WTC11 (cell line): ENCODE data around the gene C1orf87. TPM values are rescaled to one million over a fixed set of nuclear protein-coding genes. Genes with fewer than 3 reads are reported as not detected.

Experiments used
- ATAC-seq: fragments of 200-7000 bp; cut with Tn5 transposase; 2 replicates; pipeline ENCODE4 v1.10.0; 2021; ENCODE audit warnings: mild to moderate bottlenecking, moderate library complexity
- CTCF ChIA-PET: fragments of 300-600 bp; sonication (Branson Sonifier 250); formaldehyde crosslinking; loops from one replicate; lab custom pipeline; 2021; ENCODE audit warnings: antibody characterized with exemption; lab: Charles Lee
- POLR2A ChIA-PET: fragments of 350-600 bp; sonication (Branson Sonifier 250); formaldehyde crosslinking; loops from one replicate; lab custom pipeline; 2021; ENCODE audit warnings: antibody characterized with exemption; lab: Charles Lee
- DNase-seq: peaks from one replicate; pipeline ENCODE4 v3.0.0; 2021; ENCODE audit warnings: low spot score
- H3K27ac Mint-ChIP-seq: 2 replicates; pipeline ENCODE4 v1.8.0; 2021; ENCODE audit warnings: mixed read lengths
- H3K27me3 Mint-ChIP-seq: 2 replicates; pipeline ENCODE4 v1.8.0; 2021; ENCODE audit warnings: low read depth, mild to moderate bottlenecking, moderate library complexity, mixed read lengths
- H3K36me3 Mint-ChIP-seq: 2 replicates; pipeline ENCODE4 v1.8.0; 2021; ENCODE audit warnings: mixed read lengths
- H3K4me1 Mint-ChIP-seq: 2 replicates; pipeline ENCODE4 v1.8.0; 2022; ENCODE audit warnings: mixed read lengths
- H3K4me3 Mint-ChIP-seq: 2 replicates; pipeline ENCODE4 v1.8.0; 2021; ENCODE audit warnings: mild to moderate bottlenecking, moderate library complexity, mixed read lengths
- H3K9me3 Mint-ChIP-seq: 2 replicates; pipeline ENCODE4 v1.8.0; 2021; ENCODE audit warnings: mixed read lengths
- FOXJ3 ChIP-seq: sonication (generic); formaldehyde crosslinking; IDR thresholded peaks from 2 replicates; pipeline ENCODE4 v1.9.0; 2021; ENCODE audit warnings: missing genetic modification reagents, mild to moderate bottlenecking, borderline replicate concordance
- FOXK1 ChIP-seq: sonication (generic); formaldehyde crosslinking; IDR thresholded peaks from 2 replicates; pipeline ENCODE4 v1.8.0; 2022; ENCODE audit warnings: mild to moderate bottlenecking, moderate library complexity, missing genetic modification reagents
- IRF2 ChIP-seq: sonication (generic); formaldehyde crosslinking; IDR thresholded peaks from 2 replicates; pipeline ENCODE4 v1.8.0; 2022; ENCODE audit warnings: low read depth, missing genetic modification reagents, borderline replicate concordance
- JUN ChIP-seq: sonication (generic); formaldehyde crosslinking; IDR thresholded peaks from 2 replicates; pipeline ENCODE4 v1.8.0; 2023; ENCODE audit warnings: mild to moderate bottlenecking, missing genetic modification reagents
- NFE2L1 ChIP-seq: sonication (generic); formaldehyde crosslinking; IDR thresholded peaks from 2 replicates; pipeline ENCODE4 v1.8.1; 2023; ENCODE audit warnings: missing genetic modification reagents
- NR2C2 ChIP-seq: sonication (generic); formaldehyde crosslinking; IDR thresholded peaks from 2 replicates; pipeline ENCODE4 v1.8.0; 2022; ENCODE audit warnings: mild to moderate bottlenecking, missing genetic modification reagents
- RORB ChIP-seq: fragments of 250-450 bp; sonication (Bioruptor Pico); IDR thresholded peaks from 2 replicates; pipeline ENCODE4 v1.9.0; 2021; ENCODE audit warnings: mild to moderate bottlenecking
- TEAD4 ChIP-seq: sonication (generic); formaldehyde crosslinking; IDR thresholded peaks from 2 replicates; pipeline ENCODE4 v1.8.0; 2022; ENCODE audit warnings: mild to moderate bottlenecking, missing genetic modification reagents
- ZNF138 ChIP-seq: sonication (generic); formaldehyde crosslinking; conservative IDR thresholded peaks from 2 replicates; pipeline ENCODE4 v1.8.1; 2022; ENCODE audit warnings: mild to moderate bottlenecking, moderate library complexity, missing genetic modification reagents
- total RNA-seq: library from RNA; stranded (reverse); gene quantifications from 3 replicates; pipeline ENCODE4 v1.2.3, GENCODE V29; 2021
- TF ChIP-seq, protein P1 (sequence below): sonication (generic); formaldehyde crosslinking; IDR thresholded peaks from 2 replicates; pipeline ENCODE4 v1.8.0; 2023; ENCODE audit warnings: mild to moderate bottlenecking, missing genetic modification reagents
- TF ChIP-seq, protein P2 (sequence below): sonication (generic); formaldehyde crosslinking; IDR thresholded peaks from 2 replicates; pipeline ENCODE4 v1.8.1; 2023; ENCODE audit warnings: mild to moderate bottlenecking, missing genetic modification reagents, moderate library complexity
- TF ChIP-seq, protein P3 (sequence below): fragments of 250-450 bp; sonication (Bioruptor Pico); IDR thresholded peaks from 2 replicates; pipeline ENCODE4 v1.8.0; 2021; ENCODE audit warnings: mild to moderate bottlenecking
- TF ChIP-seq, protein P4 (sequence below): sonication (generic); formaldehyde crosslinking; IDR thresholded peaks from 2 replicates; pipeline ENCODE4 v1.8.0; 2023; ENCODE audit warnings: missing genetic modification reagents
- TF ChIP-seq, protein P5 (sequence below): sonication (generic); formaldehyde crosslinking; IDR thresholded peaks from 2 replicates; pipeline ENCODE4 v1.8.1; 2022; ENCODE audit warnings: mild to moderate bottlenecking, moderate library complexity, missing genetic modification reagents
- TF ChIP-seq, protein P6 (sequence below): fragments of 250-450 bp; sonication (Bioruptor Pico); IDR thresholded peaks from 2 replicates; pipeline ENCODE4 v1.9.0; 2021; ENCODE audit warnings: mild to moderate bottlenecking
- TF ChIP-seq, protein P7 (sequence below): sonication (generic); formaldehyde crosslinking; IDR thresholded peaks from 2 replicates; pipeline ENCODE4 v1.8.1; 2023; ENCODE audit warnings: mild to moderate bottlenecking, missing genetic modification reagents
- TF ChIP-seq, protein P8 (sequence below): sonication (generic); formaldehyde crosslinking; IDR thresholded peaks from 2 replicates; pipeline ENCODE4 v1.8.1; 2022; ENCODE audit warnings: low read depth, mild to moderate bottlenecking, moderate library complexity, missing genetic modification reagents, borderline replicate concordance

Gene C1orf87
- total RNA-seq, 1 experiment from 2014 or later = 0.22 TPM

DNA sequence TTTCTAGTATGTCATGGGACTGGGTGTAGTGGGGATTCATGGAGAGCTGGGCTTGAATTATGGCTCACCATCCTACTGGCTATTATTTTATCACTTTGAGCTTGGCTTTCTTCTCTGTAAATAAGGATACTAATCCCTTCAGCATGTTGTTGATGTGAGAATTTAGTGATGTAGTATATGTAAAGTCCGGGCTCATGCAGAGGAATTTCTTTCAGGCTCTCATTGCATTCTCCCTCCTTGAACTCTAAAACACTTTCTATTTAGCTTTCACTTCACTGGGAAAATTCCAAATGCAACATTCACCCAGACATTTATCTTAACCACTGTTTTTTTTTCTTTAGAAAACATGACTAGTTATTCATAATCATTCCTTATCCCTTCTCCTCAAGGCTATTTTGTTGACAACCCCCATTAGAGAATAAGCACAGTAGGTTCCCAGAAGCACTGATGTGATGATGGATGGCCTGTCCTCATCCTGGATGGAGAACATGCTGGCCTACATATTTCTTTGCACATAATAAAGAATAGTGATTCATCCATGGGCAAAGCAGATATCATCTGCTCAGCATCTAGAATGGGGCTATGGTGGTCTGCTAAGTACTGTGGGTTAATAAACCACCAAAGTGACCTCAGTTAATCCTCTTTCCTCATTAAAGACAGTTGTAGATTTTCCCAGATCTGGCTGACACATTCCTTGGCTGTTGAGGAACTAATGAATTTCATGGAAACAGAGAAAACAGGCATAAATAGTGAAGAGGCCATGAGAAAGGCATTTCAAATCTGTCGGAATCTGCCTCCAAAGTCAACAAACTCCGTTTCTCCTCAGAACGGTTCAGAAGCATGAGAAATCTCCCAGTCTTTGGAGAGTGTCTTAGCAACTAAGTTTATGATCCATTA is 79.0 kb downstream of the C1orf87 start:
- Mint-ChIP-seq H3K36me3 (no peaks in the 10 kb centered on the region), H3K4me3 (no peak overlapping the region), H3K4me1 (peaks cover 22% of the 10 kb centered on the region), H3K27me3 (no peaks in the 10 kb centered on the region), H3K9me3 (no peaks in the 10 kb centered on the region), H3K27ac (no peak overlapping the region)
- ATAC-seq (no peak), DNase-seq (no peak)
- ChIA-PET POLR2A (no interaction called here), CTCF (interaction anchor here (2.0 kb wide), 1 partner anchor 19 kb away, joined by 6 read pairs; no protein-coding TSS in a partner anchor)
- TF ChIP-seq, protein P1, sequence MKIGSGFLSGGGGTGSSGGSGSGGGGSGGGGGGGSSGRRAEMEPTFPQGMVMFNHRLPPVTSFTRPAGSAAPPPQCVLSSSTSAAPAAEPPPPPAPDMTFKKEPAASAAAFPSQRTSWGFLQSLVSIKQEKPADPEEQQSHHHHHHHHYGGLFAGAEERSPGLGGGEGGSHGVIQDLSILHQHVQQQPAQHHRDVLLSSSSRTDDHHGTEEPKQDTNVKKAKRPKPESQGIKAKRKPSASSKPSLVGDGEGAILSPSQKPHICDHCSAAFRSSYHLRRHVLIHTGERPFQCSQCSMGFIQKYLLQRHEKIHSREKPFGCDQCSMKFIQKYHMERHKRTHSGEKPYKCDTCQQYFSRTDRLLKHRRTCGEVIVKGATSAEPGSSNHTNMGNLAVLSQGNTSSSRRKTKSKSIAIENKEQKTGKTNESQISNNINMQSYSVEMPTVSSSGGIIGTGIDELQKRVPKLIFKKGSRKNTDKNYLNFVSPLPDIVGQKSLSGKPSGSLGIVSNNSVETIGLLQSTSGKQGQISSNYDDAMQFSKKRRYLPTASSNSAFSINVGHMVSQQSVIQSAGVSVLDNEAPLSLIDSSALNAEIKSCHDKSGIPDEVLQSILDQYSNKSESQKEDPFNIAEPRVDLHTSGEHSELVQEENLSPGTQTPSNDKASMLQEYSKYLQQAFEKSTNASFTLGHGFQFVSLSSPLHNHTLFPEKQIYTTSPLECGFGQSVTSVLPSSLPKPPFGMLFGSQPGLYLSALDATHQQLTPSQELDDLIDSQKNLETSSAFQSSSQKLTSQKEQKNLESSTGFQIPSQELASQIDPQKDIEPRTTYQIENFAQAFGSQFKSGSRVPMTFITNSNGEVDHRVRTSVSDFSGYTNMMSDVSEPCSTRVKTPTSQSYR (CRISPR knock-in tag) = no peak
- TF ChIP-seq NR2C2 (no peak), IRF2 (CRISPR knock-in tag) (no peak), TEAD4 (CRISPR knock-in tag) (no peak), NFE2L1 (CRISPR knock-in tag) (no peak)
- TF ChIP-seq, protein P2, sequence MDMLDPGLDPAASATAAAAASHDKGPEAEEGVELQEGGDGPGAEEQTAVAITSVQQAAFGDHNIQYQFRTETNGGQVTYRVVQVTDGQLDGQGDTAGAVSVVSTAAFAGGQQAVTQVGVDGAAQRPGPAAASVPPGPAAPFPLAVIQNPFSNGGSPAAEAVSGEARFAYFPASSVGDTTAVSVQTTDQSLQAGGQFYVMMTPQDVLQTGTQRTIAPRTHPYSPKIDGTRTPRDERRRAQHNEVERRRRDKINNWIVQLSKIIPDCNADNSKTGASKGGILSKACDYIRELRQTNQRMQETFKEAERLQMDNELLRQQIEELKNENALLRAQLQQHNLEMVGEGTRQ = no peak
- TF ChIP-seq, protein P3, sequence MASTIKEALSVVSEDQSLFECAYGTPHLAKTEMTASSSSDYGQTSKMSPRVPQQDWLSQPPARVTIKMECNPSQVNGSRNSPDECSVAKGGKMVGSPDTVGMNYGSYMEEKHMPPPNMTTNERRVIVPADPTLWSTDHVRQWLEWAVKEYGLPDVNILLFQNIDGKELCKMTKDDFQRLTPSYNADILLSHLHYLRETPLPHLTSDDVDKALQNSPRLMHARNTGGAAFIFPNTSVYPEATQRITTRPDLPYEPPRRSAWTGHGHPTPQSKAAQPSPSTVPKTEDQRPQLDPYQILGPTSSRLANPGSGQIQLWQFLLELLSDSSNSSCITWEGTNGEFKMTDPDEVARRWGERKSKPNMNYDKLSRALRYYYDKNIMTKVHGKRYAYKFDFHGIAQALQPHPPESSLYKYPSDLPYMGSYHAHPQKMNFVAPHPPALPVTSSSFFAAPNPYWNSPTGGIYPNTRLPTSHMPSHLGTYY (CRISPR knock-in tag) = no peak
- TF ChIP-seq, protein P4, sequence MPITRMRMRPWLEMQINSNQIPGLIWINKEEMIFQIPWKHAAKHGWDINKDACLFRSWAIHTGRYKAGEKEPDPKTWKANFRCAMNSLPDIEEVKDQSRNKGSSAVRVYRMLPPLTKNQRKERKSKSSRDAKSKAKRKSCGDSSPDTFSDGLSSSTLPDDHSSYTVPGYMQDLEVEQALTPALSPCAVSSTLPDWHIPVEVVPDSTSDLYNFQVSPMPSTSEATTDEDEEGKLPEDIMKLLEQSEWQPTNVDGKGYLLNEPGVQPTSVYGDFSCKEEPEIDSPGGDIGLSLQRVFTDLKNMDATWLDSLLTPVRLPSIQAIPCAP (CRISPR knock-in tag) = no peak

DNA sequence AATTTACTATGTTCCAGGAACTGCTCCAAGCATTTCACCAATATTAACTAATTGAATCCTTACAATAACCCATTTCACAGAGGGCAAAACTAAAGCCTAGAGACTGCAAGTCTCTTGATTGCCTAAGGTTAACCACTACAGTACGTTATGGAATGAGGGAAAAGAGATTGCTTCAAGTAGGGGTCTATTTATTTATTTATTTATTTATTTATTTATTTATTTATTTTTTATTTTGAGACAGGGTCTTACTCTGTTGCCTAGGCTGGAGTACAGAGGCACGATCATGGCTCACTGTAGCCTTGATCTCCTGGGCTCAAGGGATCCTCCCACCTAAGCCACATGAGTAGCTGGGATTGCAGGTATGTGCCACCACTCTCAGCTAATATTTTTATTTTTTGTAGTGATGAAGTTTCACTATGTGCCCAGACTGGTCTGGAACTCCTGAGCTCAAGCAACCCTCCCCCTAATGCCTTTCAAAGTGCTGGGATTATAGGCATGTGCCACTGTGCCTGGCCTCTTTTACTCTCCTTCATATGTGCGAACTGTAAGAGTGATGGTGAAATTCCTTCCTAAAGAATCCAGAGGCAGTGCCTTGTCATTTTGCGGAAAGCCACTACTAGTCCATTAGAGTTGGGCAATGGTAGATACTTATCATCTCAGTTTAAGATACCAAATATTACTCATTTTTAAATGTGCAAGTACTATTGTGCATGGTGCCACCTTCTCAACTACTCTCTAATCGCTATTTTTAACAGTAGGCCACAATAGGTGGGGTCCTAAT is 81.3 kb downstream of the C1orf87 start:
- Mint-ChIP-seq H3K27ac (no peak overlapping the region), H3K4me3 (no peak overlapping the region), H3K27me3 (no peaks in the 10 kb centered on the region), H3K9me3 (no peaks in the 10 kb centered on the region), H3K36me3 (no peaks in the 10 kb centered on the region), H3K4me1 (peaks cover 5% of the 10 kb centered on the region)
- no peak for ATAC-seq
- ChIA-PET CTCF (interaction anchor here (1.3 kb wide), 1 partner anchor 21 kb away, joined by 3 read pairs; no protein-coding TSS in a partner anchor), POLR2A (no interaction called here)
- no peak for DNase-seq
- TF ChIP-seq JUN (no peak), ZNF138 (CRISPR knock-in tag) (no peak), RORB (no peak), FOXJ3 (CRISPR knock-in tag) (no peak), NR2C2 (no peak), FOXK1 (CRISPR knock-in tag) (no peak)
- TF ChIP-seq, protein P5, sequence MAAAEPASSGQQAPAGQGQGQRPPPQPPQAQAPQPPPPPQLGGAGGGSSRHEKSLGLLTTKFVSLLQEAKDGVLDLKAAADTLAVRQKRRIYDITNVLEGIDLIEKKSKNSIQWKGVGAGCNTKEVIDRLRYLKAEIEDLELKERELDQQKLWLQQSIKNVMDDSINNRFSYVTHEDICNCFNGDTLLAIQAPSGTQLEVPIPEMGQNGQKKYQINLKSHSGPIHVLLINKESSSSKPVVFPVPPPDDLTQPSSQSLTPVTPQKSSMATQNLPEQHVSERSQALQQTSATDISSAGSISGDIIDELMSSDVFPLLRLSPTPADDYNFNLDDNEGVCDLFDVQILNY (CRISPR knock-in tag) = no peak
- TF ChIP-seq, protein P6, sequence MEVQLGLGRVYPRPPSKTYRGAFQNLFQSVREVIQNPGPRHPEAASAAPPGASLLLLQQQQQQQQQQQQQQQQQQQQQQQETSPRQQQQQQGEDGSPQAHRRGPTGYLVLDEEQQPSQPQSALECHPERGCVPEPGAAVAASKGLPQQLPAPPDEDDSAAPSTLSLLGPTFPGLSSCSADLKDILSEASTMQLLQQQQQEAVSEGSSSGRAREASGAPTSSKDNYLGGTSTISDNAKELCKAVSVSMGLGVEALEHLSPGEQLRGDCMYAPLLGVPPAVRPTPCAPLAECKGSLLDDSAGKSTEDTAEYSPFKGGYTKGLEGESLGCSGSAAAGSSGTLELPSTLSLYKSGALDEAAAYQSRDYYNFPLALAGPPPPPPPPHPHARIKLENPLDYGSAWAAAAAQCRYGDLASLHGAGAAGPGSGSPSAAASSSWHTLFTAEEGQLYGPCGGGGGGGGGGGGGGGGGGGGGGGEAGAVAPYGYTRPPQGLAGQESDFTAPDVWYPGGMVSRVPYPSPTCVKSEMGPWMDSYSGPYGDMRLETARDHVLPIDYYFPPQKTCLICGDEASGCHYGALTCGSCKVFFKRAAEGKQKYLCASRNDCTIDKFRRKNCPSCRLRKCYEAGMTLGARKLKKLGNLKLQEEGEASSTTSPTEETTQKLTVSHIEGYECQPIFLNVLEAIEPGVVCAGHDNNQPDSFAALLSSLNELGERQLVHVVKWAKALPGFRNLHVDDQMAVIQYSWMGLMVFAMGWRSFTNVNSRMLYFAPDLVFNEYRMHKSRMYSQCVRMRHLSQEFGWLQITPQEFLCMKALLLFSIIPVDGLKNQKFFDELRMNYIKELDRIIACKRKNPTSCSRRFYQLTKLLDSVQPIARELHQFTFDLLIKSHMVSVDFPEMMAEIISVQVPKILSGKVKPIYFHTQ (CRISPR knock-in tag) = no peak
- TF ChIP-seq, protein P7, sequence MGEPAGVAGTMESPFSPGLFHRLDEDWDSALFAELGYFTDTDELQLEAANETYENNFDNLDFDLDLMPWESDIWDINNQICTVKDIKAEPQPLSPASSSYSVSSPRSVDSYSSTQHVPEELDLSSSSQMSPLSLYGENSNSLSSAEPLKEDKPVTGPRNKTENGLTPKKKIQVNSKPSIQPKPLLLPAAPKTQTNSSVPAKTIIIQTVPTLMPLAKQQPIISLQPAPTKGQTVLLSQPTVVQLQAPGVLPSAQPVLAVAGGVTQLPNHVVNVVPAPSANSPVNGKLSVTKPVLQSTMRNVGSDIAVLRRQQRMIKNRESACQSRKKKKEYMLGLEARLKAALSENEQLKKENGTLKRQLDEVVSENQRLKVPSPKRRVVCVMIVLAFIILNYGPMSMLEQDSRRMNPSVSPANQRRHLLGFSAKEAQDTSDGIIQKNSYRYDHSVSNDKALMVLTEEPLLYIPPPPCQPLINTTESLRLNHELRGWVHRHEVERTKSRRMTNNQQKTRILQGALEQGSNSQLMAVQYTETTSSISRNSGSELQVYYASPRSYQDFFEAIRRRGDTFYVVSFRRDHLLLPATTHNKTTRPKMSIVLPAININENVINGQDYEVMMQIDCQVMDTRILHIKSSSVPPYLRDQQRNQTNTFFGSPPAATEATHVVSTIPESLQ (CRISPR knock-in tag) = no peak
- TF ChIP-seq, protein P8, sequence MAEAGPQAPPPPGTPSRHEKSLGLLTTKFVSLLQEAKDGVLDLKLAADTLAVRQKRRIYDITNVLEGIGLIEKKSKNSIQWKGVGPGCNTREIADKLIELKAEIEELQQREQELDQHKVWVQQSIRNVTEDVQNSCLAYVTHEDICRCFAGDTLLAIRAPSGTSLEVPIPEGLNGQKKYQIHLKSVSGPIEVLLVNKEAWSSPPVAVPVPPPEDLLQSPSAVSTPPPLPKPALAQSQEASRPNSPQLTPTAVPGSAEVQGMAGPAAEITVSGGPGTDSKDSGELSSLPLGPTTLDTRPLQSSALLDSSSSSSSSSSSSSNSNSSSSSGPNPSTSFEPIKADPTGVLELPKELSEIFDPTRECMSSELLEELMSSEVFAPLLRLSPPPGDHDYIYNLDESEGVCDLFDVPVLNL (CRISPR knock-in tag) = no peak
